ENCODE measurements around the gene EDNRA.
A peak's percentile ranks its signal among the peaks of the same experiment; 100 is the strongest.

Gene EDNRA

GRCh38 chr4:147578593-147578992 lies 97.7 kb downstream of the EDNRA start:
- DNase-seq (ENCODE audit: insufficient read length), result no peak
- TF ChIP-seq POLR2AphosphoS5 (IDR thresholded peaks at IDR 0.05; ENCODE audit: low read depth, low read length) (no peak), TAF1 (IDR thresholded peaks at IDR 0.05; ENCODE audit: borderline replicate concordance, low read depth, low read length) (no peak), POLR2A (IDR thresholded peaks at IDR 0.05; ENCODE audit: low read depth, low read length) (no peak)
- FAIRE-seq, result no peak

GRCh38 chr4:147580396-147580795 lies 99.5 kb downstream of the EDNRA start:
- FAIRE-seq (no peak), DNase-seq (ENCODE audit: insufficient read length) (no peak)
- no peak for TF ChIP-seq TAF1 (IDR thresholded peaks at IDR 0.05; ENCODE audit: borderline replicate concordance, low read depth, low read length)
- no peak for TF ChIP-seq POLR2AphosphoS5 (IDR thresholded peaks at IDR 0.05; ENCODE audit: low read depth, low read length)

- FAIRE-seq (no peak), DNase-seq (ENCODE audit: insufficient read length) (no peak)
- TF ChIP-seq POLR2AphosphoS5 (IDR thresholded peaks at IDR 0.05; ENCODE audit: low read depth, low read length) (no peak), TAF1 (IDR thresholded peaks at IDR 0.05; ENCODE audit: borderline replicate concordance, low read depth, low read length) (no peak)
These were observed 100.9 kb downstream of the EDNRA start for GRCh38 chr4:147581606-147582350.

GRCh38 chr4:147582386-147583060 lies 101.6 kb downstream of the EDNRA start:
- FAIRE-seq (no peak), DNase-seq (ENCODE audit: insufficient read length) (no peak)
- TF ChIP-seq TAF1 (IDR thresholded peaks at IDR 0.05; ENCODE audit: borderline replicate concordance, low read depth, low read length) (no peak), POLR2AphosphoS5 (IDR thresholded peaks at IDR 0.05; ENCODE audit: low read depth, low read length) (no peak), POLR2A (IDR thresholded peaks at IDR 0.05; ENCODE audit: low read depth, low read length) (no peak)

GRCh38 chr4:147583876-147584275 lies 103.0 kb downstream of the EDNRA start:
- TF ChIP-seq POLR2A (IDR thresholded peaks at IDR 0.05; ENCODE audit: low read depth, low read length) (no peak), POLR2AphosphoS5 (IDR thresholded peaks at IDR 0.05; ENCODE audit: low read depth, low read length) (no peak), TAF1 (IDR thresholded peaks at IDR 0.05; ENCODE audit: borderline replicate concordance, low read depth, low read length) (no peak)
- FAIRE-seq (no peak), DNase-seq (ENCODE audit: insufficient read length) (no peak)

GRCh38 chr4:147586032-147586431 lies 105.1 kb downstream of the EDNRA start:
- FAIRE-seq (no peak), DNase-seq (ENCODE audit: insufficient read length) (no peak)
- no peak for TF ChIP-seq TAF1 (IDR thresholded peaks at IDR 0.05; ENCODE audit: borderline replicate concordance, low read depth, low read length)
- no peak for TF ChIP-seq POLR2AphosphoS5 (IDR thresholded peaks at IDR 0.05; ENCODE audit: low read depth, low read length)
- TF ChIP-seq POLR2A (IDR thresholded peaks at IDR 0.05; ENCODE audit: low read depth, low read length), result no peak

GRCh38 chr4:147586637-147587036 lies 105.7 kb downstream of the EDNRA start:
- DNase-seq (ENCODE audit: insufficient read length) (no peak), FAIRE-seq (peak; percentile 40)
- TF ChIP-seq POLR2AphosphoS5 (IDR thresholded peaks at IDR 0.05; ENCODE audit: low read depth, low read length) (no peak), POLR2A (IDR thresholded peaks at IDR 0.05; ENCODE audit: low read depth, low read length) (no peak), TAF1 (IDR thresholded peaks at IDR 0.05; ENCODE audit: borderline replicate concordance, low read depth, low read length) (no peak)

- DNase-seq (ENCODE audit: insufficient read length), result no peak
- TF ChIP-seq TAF1 (IDR thresholded peaks at IDR 0.05; ENCODE audit: borderline replicate concordance, low read depth, low read length) (no peak), POLR2A (IDR thresholded peaks at IDR 0.05; ENCODE audit: low read depth, low read length) (no peak), POLR2AphosphoS5 (IDR thresholded peaks at IDR 0.05; ENCODE audit: low read depth, low read length) (no peak)
- FAIRE-seq, result no peak
These were observed 106.1 kb downstream of the EDNRA start for GRCh38 chr4:147587041-147587440.

GRCh38 chr4:147589586-147589985 lies 108.7 kb downstream of the EDNRA start:
- FAIRE-seq (no peak), DNase-seq (ENCODE audit: insufficient read length) (no peak)
- TF ChIP-seq TAF1 (IDR thresholded peaks at IDR 0.05; ENCODE audit: borderline replicate concordance, low read depth, low read length) (no peak), POLR2AphosphoS5 (IDR thresholded peaks at IDR 0.05; ENCODE audit: low read depth, low read length) (no peak), POLR2A (IDR thresholded peaks at IDR 0.05; ENCODE audit: low read depth, low read length) (no peak)

- peak; percentile 13 for DNase-seq (ENCODE audit: insufficient read length)
- FAIRE-seq, result peak; percentile 92
- TF ChIP-seq TAF1 (IDR thresholded peaks at IDR 0.05; ENCODE audit: borderline replicate concordance, low read depth, low read length), result no peak
- TF ChIP-seq POLR2A (IDR thresholded peaks at IDR 0.05; ENCODE audit: low read depth, low read length), result no peak
- no peak for TF ChIP-seq POLR2AphosphoS5 (IDR thresholded peaks at IDR 0.05; ENCODE audit: low read depth, low read length)
These were observed 109.5 kb downstream of the EDNRA start for GRCh38 chr4:147590249-147590920.

GRCh38 chr4:147591106-147591505 lies 110.2 kb downstream of the EDNRA start:
- no peak for DNase-seq (ENCODE audit: insufficient read length)
- FAIRE-seq, result no peak
- TF ChIP-seq POLR2AphosphoS5 (IDR thresholded peaks at IDR 0.05; ENCODE audit: low read depth, low read length) (no peak), TAF1 (IDR thresholded peaks at IDR 0.05; ENCODE audit: borderline replicate concordance, low read depth, low read length) (no peak), POLR2A (IDR thresholded peaks at IDR 0.05; ENCODE audit: low read depth, low read length) (no peak)

Data from GM12892 (cell line).